Measurements from ENCODE around the gene TRIM17. TPM values are rescaled to one million over a fixed set of nuclear protein-coding genes. Genes with fewer than 3 reads are reported as not detected.

The TRIM17 gene
- polyA plus RNA-seq, 1 of the 3 experiments (the other 2 are of a cell fraction), result 1.6 TPM

- Histone ChIP-seq H3K79me2 (ENCODE audit: insufficient read depth) (peaks cover under 1% of the 10 kb centered on the region; the same call in 1 of the 2 replicates), H3K9me3 (no peaks in the 10 kb centered on the region), H3K27ac (ENCODE audit: low read depth in 2 of 2, low read length in 1 of 2) (no peak overlapping the region), H2AFZ (ENCODE audit: low read depth) (no peak overlapping the region), H3F3A (replicated peaks; ENCODE audit: insufficient read depth) (no peaks in the 10 kb centered on the region), H3K4me1 (ENCODE audit: control insufficient read depth in 1 of 2, insufficient read depth in 2 of 2, low read depth in 1 of 2, low read length in 1 of 2) (peaks cover 0 to 16% of the 10 kb centered on the region in 2 experiments; a peak in 2 of 4 replicates), H3K9me2 (no peaks in the 10 kb centered on the region), H3K4me2 (no peak overlapping the region), H3K9ac (no peak overlapping the region), H4K20me1 (ENCODE audit: insufficient read depth) (no peaks in the 10 kb centered on the region), H3K4me3 (ENCODE audit: low read depth in 2 of 2, low read length in 1 of 2) (no peak overlapping the region), H3K27me3 (ENCODE audit: insufficient read depth) (no peaks in the 10 kb centered on the region), H3K36me3 (replicated peaks in 1 of 2; ENCODE audit: control insufficient read depth in 1 of 2, insufficient read depth in 2 of 2, low read length in 1 of 2) (peaks cover 0 to 3% of the 10 kb centered on the region in 2 experiments)
- CTCF ChIA-PET, result interaction anchor here (1.0 to 1.1 kb wide), 2 partner anchors 8 to 88 kb away, joined by 3 read pairs; no protein-coding TSS in a partner anchor
- WGBS (ENCODE audit: low lambda C conversion rate), result 95% methylated on average over 10 of the region's 10 CpGs
- TF ChIP-seq REST (IDR thresholded peaks at IDR 0.05; ENCODE audit: low read depth, low read length) (no peak), NRF1 (IDR thresholded peaks at IDR 0.05; ENCODE audit: low read depth, low read length) (no peak), TEAD4 (IDR thresholded peaks at IDR 0.05; ENCODE audit: borderline replicate concordance, insufficient read depth) (no peak), TCF12 (IDR thresholded peaks at IDR 0.05) (no peak), USF1 (IDR thresholded peaks at IDR 0.05; ENCODE audit: borderline replicate concordance, low read depth) (no peak), USF2 (IDR thresholded peaks at IDR 0.05; ENCODE audit: borderline replicate concordance, low read depth, low read length) (no peak), MEF2A (IDR thresholded peaks at IDR 0.05; ENCODE audit: borderline replicate concordance, low read depth) (no peak), FOXJ3 (CRISPR knock-in tag; IDR thresholded peaks at IDR 0.05) (no peak)
- POLR2A ChIA-PET, result no interaction called here
- no peak for DNase-seq
These were observed 3.2 kb downstream of the TRIM17 start for GRCh38 chr1:228413241-228414010.
